MM.1S (cell line): ENCODE results near the gene MST1.

Experiments used
- DNase-seq: peaks from one replicate; pipeline ENCODE4 v3.0.0-alpha.2; 2015
- H2AFZ ChIP-seq: fragments of 300-600 bp; sonication (generic); 2 replicates; pipeline ENCODE4 v1.6.0; 2016; ENCODE audit warnings: antibody characterized with exemption, low read length
- H3F3A ChIP-seq: fragments of 300-600 bp; sonication (generic); 2 replicates; pipeline ENCODE4 v1.6.1; 2016; ENCODE audit warnings: mild to moderate bottlenecking, antibody characterized with exemption, low read length, moderate library complexity, mixed read lengths; ENCODE audit not compliant: insufficient read depth
- H3K27ac ChIP-seq: fragments of 300-600 bp; sonication (generic); 2 replicates; pipeline ENCODE4 v1.5.1; 2016; ENCODE audit warnings: mild to moderate bottlenecking, low read length
- H3K27me3 ChIP-seq: fragments of 300-600 bp; sonication (generic); replicated peaks from 2 replicates; pipeline ENCODE4 v1.6.0; 2016; ENCODE audit warnings: low read length; ENCODE audit not compliant: insufficient read depth
- H3K36me3 ChIP-seq: fragments of 300-600 bp; sonication (generic); replicated peaks from 2 replicates; pipeline ENCODE4 v1.6.1; 2016; ENCODE audit warnings: mild to moderate bottlenecking, low read length, mixed read lengths; ENCODE audit not compliant: insufficient read depth
- H3K4me1 ChIP-seq: fragments of 300-600 bp; sonication (generic); 2 replicates; pipeline ENCODE4 v1.6.1; 2016; ENCODE audit warnings: low read length, mixed read lengths
- H3K4me2 ChIP-seq: fragments of 300-600 bp; sonication (generic); 2 replicates; pipeline ENCODE4 v1.6.0; 2016; ENCODE audit warnings: low read depth, low read length
- H3K4me3 ChIP-seq: fragments of 300-600 bp; sonication (generic); 2 replicates; pipeline ENCODE4 v1.5.1; 2016; ENCODE audit warnings: low read length, mixed read lengths
- H3K79me2 ChIP-seq: fragments of 300-600 bp; sonication (generic); 2 replicates; pipeline ENCODE4 v1.6.1; 2016; ENCODE audit warnings: mixed run types, low read length, mixed read lengths
- H3K9ac ChIP-seq: fragments of 300-600 bp; sonication (generic); 2 replicates; pipeline ENCODE4 v1.6.1; 2016; ENCODE audit warnings: low read length, mixed read lengths
- H3K9me2 ChIP-seq: fragments of 300-600 bp; sonication (generic); replicated peaks from 2 replicates; pipeline ENCODE4 v1.6.1; 2016; ENCODE audit warnings: mild to moderate bottlenecking, low read length, mixed read lengths; ENCODE audit not compliant: insufficient read depth
- H3K9me3 ChIP-seq: fragments of 300-600 bp; sonication (generic); replicated peaks from 2 replicates; pipeline ENCODE4 v1.6.1; 2016; ENCODE audit warnings: mild to moderate bottlenecking, low read length, mixed read lengths; ENCODE audit not compliant: insufficient read depth
- H4K20me1 ChIP-seq: fragments of 300-600 bp; sonication (generic); 2 replicates; pipeline ENCODE4 v1.6.1; 2016; ENCODE audit warnings: mild to moderate bottlenecking, low read length, moderate library complexity, mixed read lengths; ENCODE audit not compliant: insufficient read depth
- CTCF ChIP-seq: fragments of 300-600 bp; sonication (generic); IDR thresholded peaks from 2 replicates; pipeline ENCODE4 v1.5.1; 2016; ENCODE audit warnings: antibody characterized with exemption, low read length, mixed read lengths
- EZH2 ChIP-seq: fragments of 300-600 bp; sonication (generic); optimal IDR thresholded peaks from 2 replicates; pipeline ENCODE3; 2017; ENCODE audit warnings: low read depth, mild to moderate bottlenecking, antibody characterized with exemption, low read length, mixed read lengths
- EZH2phosphoT487 ChIP-seq: fragments of 300-600 bp; sonication (generic); IDR thresholded peaks from 2 replicates; pipeline ENCODE4 v1.6.1; 2018; ENCODE audit warnings: antibody characterized with exemption, low read length

Gene MST1

GRCh38 chr3:49733551-49733950, 44.3 kb upstream of the MST1 start:
- no peak overlapping the region for H3K4me2 ChIP-seq
- no peaks in the 10 kb centered on the region for H4K20me1 ChIP-seq
- H3F3A ChIP-seq = no peaks in the 10 kb centered on the region
- no peaks in the 10 kb centered on the region; the same call in 1 of the 2 replicates for H3K36me3 ChIP-seq
- H3K9me3 ChIP-seq = no peaks in the 10 kb centered on the region
- no peaks in the 10 kb centered on the region for H3K4me1 ChIP-seq
- H3K4me3 ChIP-seq = no peak overlapping the region
- H3K79me2 ChIP-seq = peaks cover 16% of the 10 kb centered on the region
- DNase-seq = no peak
- H2AFZ ChIP-seq = no peak overlapping the region
- no peaks in the 10 kb centered on the region for H3K9me2 ChIP-seq
- TF ChIP-seq EZH2 = no peak
- TF ChIP-seq EZH2phosphoT487 = no peak
- TF ChIP-seq CTCF = no peak
- no peaks in the 10 kb centered on the region for H3K27me3 ChIP-seq
- H3K9ac ChIP-seq = no peak overlapping the region
- H3K27ac ChIP-seq = no peak overlapping the region

GRCh38 chr3:49732597-49732996, 43.3 kb upstream of the MST1 start:
- Histone ChIP-seq H3K27ac (no peak overlapping the region), H3K9me2 (no peaks in the 10 kb centered on the region), H4K20me1 (no peaks in the 10 kb centered on the region), H3F3A (no peaks in the 10 kb centered on the region), H3K9ac (no peak overlapping the region), H2AFZ (no peak overlapping the region), H3K4me3 (no peak overlapping the region), H3K36me3 (no peaks in the 10 kb centered on the region; the same call in 1 of the 2 replicates), H3K9me3 (no peaks in the 10 kb centered on the region), H3K27me3 (no peaks in the 10 kb centered on the region), H3K79me2 (peaks cover 11% of the 10 kb centered on the region), H3K4me2 (no peak overlapping the region), H3K4me1 (no peaks in the 10 kb centered on the region)
- DNase-seq = no peak
- no peak for TF ChIP-seq EZH2
- no peak for TF ChIP-seq CTCF
- TF ChIP-seq EZH2phosphoT487 = no peak

GRCh38 chr3:49729966-49730609, 40.8 kb upstream of the MST1 start:
- no peak overlapping the region for H3K27ac ChIP-seq
- H3K36me3 ChIP-seq = no peaks in the 10 kb centered on the region; the same call in 1 of the 2 replicates
- H3K9me3 ChIP-seq = no peaks in the 10 kb centered on the region
- H3F3A ChIP-seq = peaks cover 2% of the 10 kb centered on the region; the same call in 1 of the 2 replicates
- H3K4me1 ChIP-seq = peaks cover 2% of the 10 kb centered on the region; the same call in 1 of the 2 replicates
- peaks cover 6% of the 10 kb centered on the region; the same call in 1 of the 2 replicates for H3K79me2 ChIP-seq
- no peak overlapping the region for H3K9ac ChIP-seq
- H3K4me3 ChIP-seq = no peak overlapping the region
- H3K4me2 ChIP-seq = no peak overlapping the region
- no peak for DNase-seq
- TF ChIP-seq CTCF = no peak
- TF ChIP-seq EZH2phosphoT487 = no peak
- no peak for TF ChIP-seq EZH2
- H3K27me3 ChIP-seq = no peaks in the 10 kb centered on the region
- no peaks in the 10 kb centered on the region for H4K20me1 ChIP-seq
- H3K9me2 ChIP-seq = no peaks in the 10 kb centered on the region
- no peak overlapping the region for H2AFZ ChIP-seq
